Left lung (tissue), 10 donors: Measurements from ENCODE around the gene PEPD. TPM values are rescaled to one million over a fixed set of nuclear protein-coding genes. Genes with fewer than 3 reads are reported as not detected.
"Not testable (repeated sequence)": the region's sequence is repeated elsewhere in the genome, so short reads cannot be mapped to it uniquely, and the experiment has no call there.

Experiments used
- ATAC-seq: fragments of 200-7000 bp; cut with Tn5 transposase; one replicate; pipeline ENCODE4 v1.9.1; 2020; ENCODE audit warnings: moderate library complexity
- DNase-seq, 4 donors: peaks; one replicate each; pipeline ENCODE4 v3.0.0-alpha.2; 2013 to 2020
- H3K27ac ChIP-seq, 2 donors: fragments of 200-600 bp; sonication (generic) in 1 of 2; one replicate each; pipeline versions ENCODE4 v1.5.0 to v1.8.0; 2020 to 2021
- H3K27me3 ChIP-seq, 2 donors: fragments of 200-600 bp; sonication (generic) in 1 of 2; one replicate each; pipeline versions ENCODE4 v1.5.0 to v1.8.0; 2020 to 2021
- H3K36me3 ChIP-seq, 2 donors: fragments of 200-600 bp; sonication (generic) in 1 of 2; one replicate each; pipeline versions ENCODE4 v1.5.0 to v1.8.0; 2020 to 2021
- H3K4me1 ChIP-seq, 2 donors: fragments of 200-600 bp; one replicate each; pipeline ENCODE4 v1.8.0; 2021
- H3K4me3 ChIP-seq, 2 donors: fragments of 200-600 bp; sonication (generic) in 1 of 2; one replicate each; pipeline versions ENCODE4 v1.5.0 to v1.8.0; 2020 to 2021; ENCODE audit warnings: mild to moderate bottlenecking in 1 of 2
- H3K9me3 ChIP-seq, 2 donors: fragments of 200-600 bp; sonication (generic) in 1 of 2; one replicate each; pipeline versions ENCODE4 v1.5.0 to v1.8.0; 2020 to 2021
- CTCF ChIP-seq, 2 donors: fragments of 200-600 bp; sonication (generic) in 1 of 2; IDR thresholded peaks; one replicate each; pipeline versions ENCODE4 v1.5.0 to v1.8.0; 2021; ENCODE audit warnings: antibody characterized with exemption in 2 of 2
- intact Hi-C, 2 donors: fragments of 100-400 bp; cut with DNase I; formaldehyde crosslinking; loops; one replicate each; pipeline versions ENCODE4 v1.11.2 to v1.14.2; 2022
- polyA plus RNA-seq, 6 donors: library from polyadenylated mRNA; unstranded; fragments of 120-200 nt; gene quantifications; one replicate each; pipeline ENCODE4 v1.2.1, GENCODE V29; 2013; ENCODE audit not compliant: insufficient read length in 6 of 6
- total RNA-seq, 2 donors: library from RNA; stranded (reverse); fragmentation: NEBNext Ultra II Directional; extraction: Animal tissue kit (Norgen Biotek cat#: 25700); gene quantifications; one replicate each; pipeline ENCODE4 v1.2.1, GENCODE V29; 2021
- donor health status: DM: no; HTN: yes; CAD: no.
- donor health status: DM: no; HTN: no; CAD: no.

The PEPD gene
- total and polyA plus RNA-seq, 8 donors: 41.2 to 90.1 (median 46.2) TPM

- TF ChIP-seq CTCF (IDR thresholded peaks at IDR 0.05): no peak
- H3K4me1 ChIP-seq: no peaks in the 10 kb centered on the region
- H3K27ac ChIP-seq: no peak overlapping the region
- no peaks in the 10 kb centered on the region for H3K9me3 ChIP-seq
- H3K36me3 ChIP-seq: peaks cover 0 to 49% of the 10 kb centered on the region in 2 donors
- peak in 1 of 4 donors; percentile 48 for DNase-seq
- no peak overlapping the region for H3K4me3 ChIP-seq
- intact Hi-C loops: no loop called here
- H3K27me3 ChIP-seq: no peaks in the 10 kb centered on the region
- ATAC-seq: no peak
Measured at GRCh38 chr19:33496038-33496895, 25.3 kb downstream of the PEPD start.

- Histone ChIP-seq H3K36me3 (peaks cover 0 to 28% of the 10 kb centered on the region in 2 donors), H3K9me3 (no peaks in the 10 kb centered on the region), H3K4me1 (no peaks in the 10 kb centered on the region), H3K4me3 (no peak overlapping the region), H3K27ac (no peak overlapping the region), H3K27me3 (no peaks in the 10 kb centered on the region)
- ATAC-seq (no peak), DNase-seq (peak in 2 of 4 donors; percentile 22 to 48)
- no peak for TF ChIP-seq CTCF (IDR thresholded peaks at IDR 0.05)
- intact Hi-C loops: no loop called here
Measured at GRCh38 chr19:33493401-33494275, 28.0 kb downstream of the PEPD start.

- Histone ChIP-seq H3K9me3 (no peaks in the 10 kb centered on the region), H3K27me3 (no peaks in the 10 kb centered on the region), H3K4me3 (no peak overlapping the region), H3K36me3 (peaks cover 0 to 27% of the 10 kb centered on the region in 2 donors), H3K4me1 (no peaks in the 10 kb centered on the region), H3K27ac (no peak overlapping the region)
- no peak for TF ChIP-seq CTCF (IDR thresholded peaks at IDR 0.05)
- DNase-seq (peak in 2 of 4 donors; percentile 12 to 53), ATAC-seq (no peak)
- intact Hi-C loops: no loop called here
Measured at GRCh38 chr19:33492951-33493350, 28.6 kb downstream of the PEPD start.

- Histone ChIP-seq H3K36me3 (peaks cover 0 to 24% of the 10 kb centered on the region in 2 donors), H3K4me1 (no peaks in the 10 kb centered on the region), H3K4me3 (no peak overlapping the region), H3K27me3 (no peaks in the 10 kb centered on the region), H3K27ac (no peak overlapping the region), H3K9me3 (no peaks in the 10 kb centered on the region)
- DNase-seq (peak in 1 of 4 donors; percentile 39), ATAC-seq (no peak)
- intact Hi-C loops: no loop called here
- TF ChIP-seq CTCF (IDR thresholded peaks at IDR 0.05): no peak
Measured at GRCh38 chr19:33492090-33492489, 29.5 kb downstream of the PEPD start.

- intact Hi-C loops, H3K4me3 ChIP-seq, H3K27ac ChIP-seq, ATAC-seq, H3K27me3 ChIP-seq, H3K4me1 ChIP-seq, H3K9me3 ChIP-seq: not testable (repeated sequence)
- peak in 1 of 4 donors; percentile 17 for DNase-seq
- peaks cover 0 to 21% of the 10 kb centered on the region in 2 donors for H3K36me3 ChIP-seq
Measured at GRCh38 chr19:33490596-33490995, 31.0 kb downstream of the PEPD start.
